Measurements from ENCODE around the gene SLC5A5. TPM values are rescaled to one million over a fixed set of nuclear protein-coding genes. Genes with fewer than 3 reads are reported as not detected.
A peak's percentile ranks its signal among the peaks of the same experiment; 100 is the strongest.

Gene SLC5A5
- total RNA-seq, 2 experiments from 2014 or later: 1.1 to 1.2 TPM

DNA sequence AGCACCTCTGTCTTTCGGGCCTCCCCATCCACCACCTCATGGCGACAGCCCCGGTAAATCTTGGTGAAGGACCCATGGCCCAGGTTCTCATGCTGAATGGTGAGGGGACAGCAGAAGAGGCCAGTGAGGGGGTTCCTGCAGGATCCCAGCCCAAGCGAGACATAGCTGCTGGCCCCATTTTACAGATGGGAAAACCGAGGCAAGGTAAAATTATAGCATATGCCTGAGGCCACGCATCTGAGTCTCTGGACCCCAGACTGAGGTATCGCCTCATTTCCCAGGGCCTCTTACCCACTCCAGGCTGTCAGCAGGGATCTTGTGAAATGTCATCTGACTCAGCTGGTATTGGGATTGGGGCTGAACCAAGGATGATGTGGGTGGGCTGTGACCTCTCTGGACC, 33.8 kb upstream of the SLC5A5 start:
- Mint-ChIP-seq H3K9me3 (no peaks in the 10 kb centered on the region), H3K27me3 (ENCODE audit: low read depth) (no peaks in the 10 kb centered on the region), H3K4me3 (no peak overlapping the region), H3K36me3 (ENCODE audit: low read depth) (peaks cover 67% of the 10 kb centered on the region), H3K4me1 (ENCODE audit: low read depth) (peaks cover 11% of the 10 kb centered on the region), H3K27ac (no peak overlapping the region)
- CTCF ChIA-PET: interaction anchor here (0.5 to 0.6 kb wide), 2 partner anchors 88 to 1122 kb away, joined by 3 to 4 read pairs; no protein-coding TSS in a partner anchor
- intact Hi-C loops (cut with micrococcal nuclease): no loop called here
- no peak for DNase-seq

DNA sequence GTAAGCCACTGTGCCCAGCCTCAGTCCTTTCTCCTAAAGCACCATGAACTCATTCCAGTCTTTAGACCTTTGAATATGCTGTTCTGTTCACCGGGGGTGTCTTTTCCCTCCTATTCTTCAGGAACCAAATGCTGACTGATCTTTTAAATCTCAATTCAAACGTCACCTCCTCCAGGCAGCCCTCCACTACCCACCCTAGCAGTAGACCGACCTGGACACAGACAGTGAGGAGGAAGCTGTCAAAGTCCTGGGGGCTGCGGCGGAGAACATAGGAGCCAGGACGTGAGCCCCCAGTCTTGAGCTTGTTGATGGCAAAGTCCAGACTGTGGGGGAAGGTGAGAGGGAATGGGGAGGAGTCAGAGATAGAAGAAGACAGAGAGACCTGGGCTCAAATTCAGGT, 31.7 kb upstream of the SLC5A5 start:
- Mint-ChIP-seq H3K9me3 (no peaks in the 10 kb centered on the region), H3K27ac (no peak overlapping the region), H3K36me3 (ENCODE audit: low read depth) (peaks cover 79% of the 10 kb centered on the region), H3K27me3 (ENCODE audit: low read depth) (no peaks in the 10 kb centered on the region), H3K4me3 (no peak overlapping the region), H3K4me1 (ENCODE audit: low read depth) (peaks cover 30% of the 10 kb centered on the region)
- intact Hi-C loops (cut with micrococcal nuclease): no loop called here
- DNase-seq: no peak
- CTCF ChIA-PET: no interaction called here

GRCh38 chr19:17841371-17841809, 30.4 kb upstream of the SLC5A5 start:
- no peaks in the 10 kb centered on the region for H3K9me3 Mint-ChIP-seq
- intact Hi-C loops (cut with micrococcal nuclease): no loop called here
- no peaks in the 10 kb centered on the region for H3K27me3 Mint-ChIP-seq (ENCODE audit: low read depth)
- DNase-seq: no peak
- H3K36me3 Mint-ChIP-seq (ENCODE audit: low read depth): peaks cover 74% of the 10 kb centered on the region
- H3K4me3 Mint-ChIP-seq: no peak overlapping the region
- H3K27ac Mint-ChIP-seq: no peak overlapping the region
- peaks cover 40% of the 10 kb centered on the region for H3K4me1 Mint-ChIP-seq (ENCODE audit: low read depth)
- CTCF ChIA-PET: interaction anchor here (1.0 kb wide), 1 partner anchor 18 kb away, joined by 3 read pairs; the partner anchor contains the start of gene RPL18A

GRCh38 chr19:17841810-17842662, 29.7 kb upstream of the SLC5A5 start:
- H3K27ac Mint-ChIP-seq: no peak overlapping the region
- H3K27me3 Mint-ChIP-seq (ENCODE audit: low read depth): no peaks in the 10 kb centered on the region
- peaks cover 72% of the 10 kb centered on the region for H3K36me3 Mint-ChIP-seq (ENCODE audit: low read depth)
- intact Hi-C loops (cut with micrococcal nuclease): no loop called here
- CTCF ChIA-PET: interaction anchor here (0.7 kb wide), 1 partner anchor 14 kb away, joined by 3 read pairs; no protein-coding TSS in a partner anchor
- DNase-seq: peak; percentile 84
- H3K9me3 Mint-ChIP-seq: no peaks in the 10 kb centered on the region
- H3K4me1 Mint-ChIP-seq (ENCODE audit: low read depth): peaks cover 39% of the 10 kb centered on the region
- H3K4me3 Mint-ChIP-seq: no peak overlapping the region

DNA sequence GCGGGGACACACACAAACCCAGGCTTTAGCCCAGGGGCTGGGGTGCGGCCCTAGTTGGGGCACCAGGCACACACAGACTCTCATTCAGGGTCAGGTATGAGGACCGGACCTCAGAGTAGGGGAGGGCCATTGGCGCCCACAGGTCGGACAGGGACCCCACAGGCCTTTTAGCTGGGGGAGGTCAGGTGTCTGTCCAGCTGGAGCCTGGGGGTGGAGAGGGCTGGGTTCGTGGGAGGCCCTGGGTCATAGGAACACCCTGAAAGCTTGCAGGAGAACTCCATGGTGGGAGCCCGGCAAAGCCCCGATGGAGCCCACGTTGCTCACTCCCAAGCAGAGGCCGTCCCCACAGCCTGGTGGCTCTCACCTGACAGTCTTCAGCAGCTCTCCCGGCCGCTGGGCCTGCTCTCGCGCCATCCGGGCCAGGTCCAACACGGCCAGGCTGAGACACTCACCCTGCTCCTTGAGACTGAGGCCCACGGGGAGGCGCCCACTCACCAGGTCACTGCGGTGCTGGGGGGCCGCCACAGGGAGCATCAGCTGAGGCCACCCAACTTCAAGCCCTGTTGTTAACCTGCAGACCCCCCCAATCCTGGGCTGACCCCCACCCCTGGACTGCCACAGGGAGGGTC, 29.0 kb upstream of the SLC5A5 start:
- Mint-ChIP-seq H3K4me3 (no peak overlapping the region), H3K27ac (no peak overlapping the region), H3K4me1 (ENCODE audit: low read depth) (peaks cover 39% of the 10 kb centered on the region), H3K27me3 (ENCODE audit: low read depth) (no peaks in the 10 kb centered on the region), H3K36me3 (ENCODE audit: low read depth) (peaks cover 71% of the 10 kb centered on the region), H3K9me3 (no peaks in the 10 kb centered on the region)
- intact Hi-C loops (cut with micrococcal nuclease): no loop called here
- DNase-seq: no peak
- CTCF ChIA-PET: interaction anchor here (0.6 to 0.9 kb wide), 3 partner anchors 13 to 87 kb away, joined by 3 to 5 read pairs (median 3); no protein-coding TSS in a partner anchor

DNA sequence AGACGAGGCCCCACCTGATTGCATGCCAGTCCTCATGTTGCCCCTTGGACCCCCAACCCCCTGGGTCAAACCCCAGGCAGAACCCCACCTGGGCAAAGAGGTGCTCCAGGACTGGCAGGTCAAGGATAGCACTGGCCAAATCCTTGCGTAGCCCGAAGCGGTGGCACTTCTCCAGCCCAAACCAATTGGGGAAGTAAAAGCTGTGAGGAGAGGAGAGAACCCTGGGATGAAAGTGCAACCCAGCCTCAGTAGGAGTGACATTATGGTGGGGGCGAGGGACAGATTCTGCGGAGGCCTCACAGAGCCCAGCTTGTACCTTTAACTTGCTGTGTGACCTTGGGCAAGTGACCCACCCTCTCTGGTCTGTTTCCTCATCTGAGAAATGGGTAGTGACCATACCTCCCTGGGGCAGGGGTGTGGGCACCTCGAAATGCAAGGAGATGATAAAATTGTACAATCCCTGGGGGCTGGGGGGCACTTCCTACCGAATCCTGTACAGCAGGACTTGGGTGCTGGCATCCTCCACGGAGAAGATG, 28.4 kb upstream of the SLC5A5 start:
- Mint-ChIP-seq H3K9me3 (no peaks in the 10 kb centered on the region), H3K4me1 (ENCODE audit: low read depth) (peaks cover 43% of the 10 kb centered on the region), H3K4me3 (no peak overlapping the region), H3K27ac (peak overlapping the region; percentile 63), H3K27me3 (ENCODE audit: low read depth) (no peaks in the 10 kb centered on the region), H3K36me3 (ENCODE audit: low read depth) (peaks cover 65% of the 10 kb centered on the region)
- no peak for DNase-seq
- CTCF ChIA-PET: interaction anchor here (0.6 to 0.9 kb wide), 4 partner anchors 12 to 249 kb away, joined by 3 to 5 read pairs (median 3); no protein-coding TSS in a partner anchor
- intact Hi-C loops (cut with micrococcal nuclease): no loop called here

DNA sequence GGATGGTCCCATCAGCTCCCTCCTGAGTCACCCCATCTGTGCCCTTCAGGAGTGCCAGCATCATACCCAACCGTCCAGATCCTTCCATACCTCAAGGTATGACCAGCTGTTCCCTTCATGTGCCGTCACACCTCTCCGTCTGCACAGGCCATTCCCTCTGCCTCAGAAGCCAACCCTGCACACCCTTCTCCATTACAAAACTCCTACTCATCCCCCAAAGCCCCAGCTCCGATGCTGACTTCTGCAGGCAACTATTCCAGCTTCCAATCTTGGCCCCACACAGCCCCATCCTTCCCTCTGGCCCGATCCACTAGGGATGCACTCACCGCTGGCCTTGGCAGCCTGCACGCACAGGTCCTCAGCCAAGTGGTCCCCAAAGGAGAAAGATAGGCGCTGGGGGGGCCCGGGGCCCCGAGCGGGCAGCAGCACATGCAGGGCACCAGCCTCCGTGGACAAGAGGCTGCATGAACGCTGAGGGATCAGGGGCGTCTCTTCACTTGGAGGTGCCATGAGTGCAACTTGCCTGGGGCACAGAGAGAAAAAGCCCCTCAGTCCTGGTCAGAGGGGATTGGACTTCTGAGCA, 27.7 kb upstream of the SLC5A5 start:
- H3K4me1 Mint-ChIP-seq (ENCODE audit: low read depth): peaks cover 49% of the 10 kb centered on the region
- peak overlapping the region; percentile 94 for H3K27ac Mint-ChIP-seq
- intact Hi-C loops (cut with micrococcal nuclease): no loop called here
- H3K4me3 Mint-ChIP-seq: no peak overlapping the region
- CTCF ChIA-PET: interaction anchor here (0.7 to 0.9 kb wide), 2 partner anchors 47 to 248 kb away, joined by 3 read pairs; no protein-coding TSS in a partner anchor
- no peak for DNase-seq
- H3K36me3 Mint-ChIP-seq (ENCODE audit: low read depth): peaks cover 61% of the 10 kb centered on the region
- no peaks in the 10 kb centered on the region for H3K9me3 Mint-ChIP-seq
- no peaks in the 10 kb centered on the region for H3K27me3 Mint-ChIP-seq (ENCODE audit: low read depth)

DNA sequence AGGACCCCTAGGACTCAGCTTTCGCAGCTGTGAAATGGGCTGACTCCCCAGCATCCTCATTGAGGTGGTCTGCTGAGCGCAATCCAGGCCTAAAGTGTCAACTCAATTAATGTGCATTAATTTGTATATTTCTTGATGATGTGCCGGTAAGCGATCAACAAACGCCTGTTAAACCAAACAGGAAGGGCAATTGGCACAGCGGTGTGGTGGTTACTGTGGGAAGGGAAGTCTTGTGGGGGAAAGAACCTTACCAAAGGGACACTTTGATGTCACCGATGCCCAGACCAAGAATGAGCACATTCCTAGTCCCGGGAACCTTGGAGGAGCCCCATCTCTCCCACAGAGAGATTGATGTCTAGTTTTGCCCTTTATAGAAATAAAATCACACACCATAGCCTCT, 25.6 kb upstream of the SLC5A5 start:
- peak overlapping the region; percentile 94 for H3K4me3 Mint-ChIP-seq
- no peaks in the 10 kb centered on the region for H3K27me3 Mint-ChIP-seq (ENCODE audit: low read depth)
- CTCF ChIA-PET: no interaction called here

DNA sequence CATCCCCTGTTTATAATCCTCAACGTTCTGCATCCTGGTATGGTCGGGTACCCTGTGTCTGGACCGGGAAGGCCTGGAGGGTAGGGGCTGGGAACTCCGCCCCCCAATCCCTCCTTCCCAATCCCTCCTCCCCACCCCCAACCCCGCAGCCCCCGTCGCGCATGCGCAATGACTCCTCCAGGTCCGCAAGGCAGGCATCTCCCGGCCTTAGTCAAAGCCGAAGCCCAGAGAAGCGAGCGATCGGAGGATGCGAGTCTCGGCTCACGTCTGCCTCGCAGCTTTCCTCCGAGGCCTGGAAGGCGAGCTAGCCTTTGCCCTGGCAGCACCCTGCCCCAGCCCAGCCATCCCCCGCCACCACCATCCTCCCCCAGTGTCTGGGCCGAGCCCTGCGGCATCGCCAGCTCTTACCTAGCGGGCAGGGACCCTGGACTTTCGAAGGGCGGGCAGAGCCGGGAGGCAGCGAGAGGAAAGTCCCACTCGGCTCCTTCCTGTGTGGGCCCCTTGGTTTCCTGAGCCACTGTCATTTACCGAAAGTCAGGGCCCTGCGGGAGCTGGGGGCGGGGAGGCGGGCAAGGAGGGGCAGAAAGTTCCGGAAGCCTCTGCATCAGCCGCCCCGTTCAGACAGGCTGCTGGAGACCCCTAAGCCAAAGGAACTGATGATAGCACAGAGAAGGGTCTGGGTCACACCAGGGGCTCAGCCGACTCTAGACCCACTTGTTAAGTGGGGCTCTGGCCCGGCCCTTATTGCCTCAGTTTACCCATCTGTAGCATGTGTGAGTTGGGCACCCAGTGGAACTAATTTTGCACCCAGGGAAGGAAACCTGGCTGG, 24.0 kb upstream of the SLC5A5 start, which contains the start of gene JAK3:
Gene JAK3, minus strand, starts transcription at position 445 of the 829 bp plus-strand sequence. CDS start 3,565 bp downstream, outside the sequence.
- H3K36me3 Mint-ChIP-seq (ENCODE audit: low read depth): peaks cover 40% of the 10 kb centered on the region
- intact Hi-C loops (cut with micrococcal nuclease): loop anchor here (2.0 kb wide), 1 partner anchor 51 kb away; no protein-coding TSS in a partner anchor

More for the DNA sequence above, 25.6 kb upstream of the SLC5A5 start:
- peaks cover 47% of the 10 kb centered on the region for H3K36me3 Mint-ChIP-seq (ENCODE audit: low read depth)
- peaks cover 65% of the 10 kb centered on the region for H3K4me1 Mint-ChIP-seq (ENCODE audit: low read depth)
- H3K27ac Mint-ChIP-seq: peak overlapping the region; percentile 94
- intact Hi-C loops (cut with micrococcal nuclease): loop anchor here (2.0 kb wide), 1 partner anchor 49 kb away; no protein-coding TSS in a partner anchor
- H3K9me3 Mint-ChIP-seq: no peaks in the 10 kb centered on the region
- peak; percentile 68 for DNase-seq

GRCh38 chr19:17848595-17849292, 23.0 kb upstream of the SLC5A5 start:
- H3K9me3 Mint-ChIP-seq: no peaks in the 10 kb centered on the region
- intact Hi-C loops (cut with micrococcal nuclease): no loop called here
- no peaks in the 10 kb centered on the region for H3K27me3 Mint-ChIP-seq (ENCODE audit: low read depth)
- DNase-seq: no peak
- CTCF ChIA-PET: interaction anchor here (0.7 to 3.0 kb wide), 3 partner anchors 11 to 1577 kb away, joined by 3 to 42 read pairs (median 4); partner anchors contain the start of gene RPL18A
- peaks cover 32% of the 10 kb centered on the region for H3K36me3 Mint-ChIP-seq (ENCODE audit: low read depth)
- peaks cover 64% of the 10 kb centered on the region for H3K4me1 Mint-ChIP-seq (ENCODE audit: low read depth)
- H3K4me3 Mint-ChIP-seq: peak overlapping the region; percentile 94
- H3K27ac Mint-ChIP-seq: peak overlapping the region; percentile 94

More for the DNA sequence above, 24.0 kb upstream of the SLC5A5 start, which contains the start of gene JAK3:
- peak; percentile 97 for DNase-seq
- CTCF ChIA-PET: interaction anchor here (0.6 to 0.9 kb wide), 4 partner anchors 8 to 746 kb away, joined by 3 to 4 read pairs (median 4); partner anchors contain the start of gene RPL18A
- Mint-ChIP-seq H3K27ac (peak within 1 kb of the TSS; percentile 94), H3K4me1 (ENCODE audit: low read depth) (peaks cover 70% of the 10 kb centered on the region), H3K4me3 (peak within 1 kb of the TSS; percentile 94), H3K9me3 (no peaks in the 10 kb centered on the region), H3K27me3 (ENCODE audit: low read depth) (no peaks in the 10 kb centered on the region)

Measured in activated naive CD4-positive, alpha-beta T cell treated with anti-CD3 and anti-CD28 coated beads for 36 hours (primary cell).